ENCODE data around the gene FBXO22. TPM values are rescaled to one million over a fixed set of nuclear protein-coding genes. Genes with fewer than 3 reads are reported as not detected.
A peak's percentile ranks its signal among the peaks of the same experiment; 100 is the strongest.

FBXO22 gene
- total and polyA plus RNA-seq, 2 of the 13 experiments (the other 11 are each of a cell fraction or from before 2014, with no cell fraction given), result 45.7 to 112 TPM

- TF ChIP-seq SP1 (IDR thresholded peaks at IDR 0.05) (no peak), SP1 (CRISPR knock-in tag; IDR thresholded peaks at IDR 0.05) (peak; percentile 97), HHEX (CRISPR knock-in tag; IDR thresholded peaks at IDR 0.05) (no peak), ZNF770 (CRISPR knock-in tag; IDR thresholded peaks at IDR 0.05) (peak; percentile 98), SNAPC5 (CRISPR knock-in tag; IDR thresholded peaks at IDR 0.05; ENCODE audit: borderline replicate concordance) (peak; percentile 71; the same call in 1 of the 2 replicates), AKNA (CRISPR knock-in tag; IDR thresholded peaks at IDR 0.05; ENCODE audit: borderline replicate concordance) (peak; percentile 88; the same call in 1 of the 2 replicates), ZNF883 (CRISPR knock-in tag; IDR thresholded peaks at IDR 0.05; ENCODE audit: not compliant biosample characterization) (peak; percentile 76), GPN1 (CRISPR knock-in tag; IDR thresholded peaks at IDR 0.05; ENCODE audit: borderline replicate concordance) (no peak), SMAD1 (CRISPR knock-in tag; IDR thresholded peaks at IDR 0.05; ENCODE audit: borderline replicate concordance, low read depth) (no peak; the same call in 1 of the 2 replicates), CHD2 (IDR thresholded peaks at IDR 0.05; ENCODE audit: low read depth, low read length) (no peak), KDM4B (CRISPR knock-in tag; IDR thresholded peaks at IDR 0.05) (peak; percentile 68), ZNF225 (CRISPR knock-in tag; IDR thresholded peaks at IDR 0.05) (peak; percentile 35; the same call in 1 of the 2 replicates), ZNF841 (CRISPR knock-in tag; IDR thresholded peaks at IDR 0.05; ENCODE audit: borderline replicate concordance) (0 out of 2 replicates have a peak, but pooled peaks have one; percentile 47), TBX3 (IDR thresholded peaks at IDR 0.05; ENCODE audit: borderline replicate concordance) (no peak), ZNF772 (CRISPR knock-in tag; IDR thresholded peaks at IDR 0.05) (peak; percentile 94)
- TF ChIP-seq, protein P1, sequence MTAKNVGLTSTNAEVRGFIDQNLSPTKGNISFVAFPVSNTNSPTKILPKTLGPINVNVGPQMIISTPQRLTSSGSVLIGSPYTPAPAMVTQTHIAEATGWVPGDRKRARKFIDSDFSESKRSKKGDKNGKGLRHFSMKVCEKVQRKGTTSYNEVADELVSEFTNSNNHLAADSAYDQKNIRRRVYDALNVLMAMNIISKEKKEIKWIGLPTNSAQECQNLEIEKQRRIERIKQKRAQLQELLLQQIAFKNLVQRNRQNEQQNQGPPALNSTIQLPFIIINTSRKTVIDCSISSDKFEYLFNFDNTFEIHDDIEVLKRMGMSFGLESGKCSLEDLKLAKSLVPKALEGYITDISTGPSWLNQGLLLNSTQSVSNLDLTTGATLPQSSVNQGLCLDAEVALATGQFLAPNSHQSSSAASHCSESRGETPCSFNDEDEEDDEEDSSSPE (CRISPR knock-in tag; IDR thresholded peaks at IDR 0.05), result peak; percentile 91
- TF ChIP-seq, protein P2, sequence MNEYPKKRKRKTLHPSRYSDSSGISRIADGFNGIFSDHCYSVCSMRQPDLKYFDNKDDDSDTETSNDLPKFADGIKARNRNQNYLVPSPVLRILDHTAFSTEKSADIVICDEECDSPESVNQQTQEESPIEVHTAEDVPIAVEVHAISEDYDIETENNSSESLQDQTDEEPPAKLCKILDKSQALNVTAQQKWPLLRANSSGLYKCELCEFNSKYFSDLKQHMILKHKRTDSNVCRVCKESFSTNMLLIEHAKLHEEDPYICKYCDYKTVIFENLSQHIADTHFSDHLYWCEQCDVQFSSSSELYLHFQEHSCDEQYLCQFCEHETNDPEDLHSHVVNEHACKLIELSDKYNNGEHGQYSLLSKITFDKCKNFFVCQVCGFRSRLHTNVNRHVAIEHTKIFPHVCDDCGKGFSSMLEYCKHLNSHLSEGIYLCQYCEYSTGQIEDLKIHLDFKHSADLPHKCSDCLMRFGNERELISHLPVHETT (CRISPR knock-in tag; conservative IDR thresholded peaks at IDR 0.05), result peak; percentile 79
- TF ChIP-seq, protein P3, sequence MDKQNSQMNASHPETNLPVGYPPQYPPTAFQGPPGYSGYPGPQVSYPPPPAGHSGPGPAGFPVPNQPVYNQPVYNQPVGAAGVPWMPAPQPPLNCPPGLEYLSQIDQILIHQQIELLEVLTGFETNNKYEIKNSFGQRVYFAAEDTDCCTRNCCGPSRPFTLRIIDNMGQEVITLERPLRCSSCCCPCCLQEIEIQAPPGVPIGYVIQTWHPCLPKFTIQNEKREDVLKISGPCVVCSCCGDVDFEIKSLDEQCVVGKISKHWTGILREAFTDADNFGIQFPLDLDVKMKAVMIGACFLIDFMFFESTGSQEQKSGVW (CRISPR knock-in tag; IDR thresholded peaks at IDR 0.05; ENCODE audit: borderline replicate concordance), result no peak
Observed at GRCh38 chr15:75903331-75904239, at the start of gene FBXO22 (continued).

All from HepG2 (cell line).